GM19238 (cell line): ENCODE data around the gene KCNJ9.
"Not testable (repeated sequence)": the region's sequence is repeated elsewhere in the genome, so short reads cannot be mapped to it uniquely, and the experiment has no call there.

Source experiments
- DNase-seq: peaks from one replicate; pipeline ENCODE4 v3.0.0; 2011; ENCODE audit warnings: low spot score; ENCODE audit not compliant: insufficient read length

The KCNJ9 gene

DNA sequence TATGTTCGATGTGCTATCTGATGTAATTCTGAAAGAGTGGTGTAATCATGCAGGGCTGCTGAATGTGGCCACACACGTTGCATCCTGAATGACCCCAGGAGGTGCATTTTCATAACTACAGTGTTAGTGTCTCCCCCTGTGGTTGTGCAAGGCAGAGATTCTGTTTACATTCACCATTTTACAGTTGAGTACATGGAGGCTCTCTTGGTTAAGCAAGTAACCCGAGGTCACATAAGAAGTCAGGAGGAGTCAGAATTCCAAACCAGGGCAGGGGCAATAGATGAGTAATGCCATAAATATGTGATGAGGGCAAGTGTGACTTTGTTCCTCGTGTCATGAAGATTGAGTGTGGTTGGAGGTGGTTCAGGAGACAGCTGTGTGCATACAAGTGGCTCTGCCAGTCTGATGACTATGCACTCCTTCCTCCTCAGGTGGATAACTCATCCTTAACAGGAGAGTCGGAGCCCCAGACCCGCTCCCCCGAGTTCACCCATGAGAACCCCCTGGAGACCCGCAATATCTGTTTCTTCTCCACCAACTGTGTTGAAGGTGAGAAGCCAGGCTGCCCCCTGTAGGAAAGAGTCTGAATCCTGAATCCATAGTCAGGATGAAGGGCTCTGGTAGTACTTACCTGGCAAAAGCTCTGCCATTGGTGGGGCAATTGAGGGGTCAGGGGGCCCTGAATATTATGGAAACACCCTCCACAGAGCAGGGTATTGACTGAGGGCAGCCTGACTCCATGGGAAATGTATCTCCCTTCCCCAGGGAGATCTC, 43.6 kb downstream of the KCNJ9 start:
- DNase-seq: no peak

GRCh38 chr1:160125746-160126145, 44.4 kb downstream of the KCNJ9 start:
- DNase-seq: no peak

DNA sequence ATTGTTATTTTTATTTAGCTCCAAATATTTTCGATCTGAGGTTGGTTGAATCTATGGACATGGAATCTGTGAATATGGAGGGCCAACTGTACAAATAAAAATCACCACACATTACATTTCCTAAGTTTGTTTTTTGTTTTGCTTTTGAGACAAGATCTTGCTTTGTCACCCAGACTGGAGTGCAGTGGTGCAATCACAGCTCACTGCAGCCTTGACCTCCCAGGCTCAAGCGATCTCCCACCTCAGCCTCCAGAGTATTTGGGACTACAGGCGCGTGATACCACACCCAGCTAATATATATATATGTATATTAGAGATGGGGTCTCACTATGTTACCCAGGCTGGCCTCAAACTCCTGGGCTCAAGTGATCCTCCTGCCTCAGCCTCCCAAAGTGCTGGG, 45.0 kb downstream of the KCNJ9 start:
- not testable (repeated sequence) for DNase-seq

GRCh38 chr1:160127381-160127780, 46.0 kb downstream of the KCNJ9 start:
- no peak for DNase-seq

DNA sequence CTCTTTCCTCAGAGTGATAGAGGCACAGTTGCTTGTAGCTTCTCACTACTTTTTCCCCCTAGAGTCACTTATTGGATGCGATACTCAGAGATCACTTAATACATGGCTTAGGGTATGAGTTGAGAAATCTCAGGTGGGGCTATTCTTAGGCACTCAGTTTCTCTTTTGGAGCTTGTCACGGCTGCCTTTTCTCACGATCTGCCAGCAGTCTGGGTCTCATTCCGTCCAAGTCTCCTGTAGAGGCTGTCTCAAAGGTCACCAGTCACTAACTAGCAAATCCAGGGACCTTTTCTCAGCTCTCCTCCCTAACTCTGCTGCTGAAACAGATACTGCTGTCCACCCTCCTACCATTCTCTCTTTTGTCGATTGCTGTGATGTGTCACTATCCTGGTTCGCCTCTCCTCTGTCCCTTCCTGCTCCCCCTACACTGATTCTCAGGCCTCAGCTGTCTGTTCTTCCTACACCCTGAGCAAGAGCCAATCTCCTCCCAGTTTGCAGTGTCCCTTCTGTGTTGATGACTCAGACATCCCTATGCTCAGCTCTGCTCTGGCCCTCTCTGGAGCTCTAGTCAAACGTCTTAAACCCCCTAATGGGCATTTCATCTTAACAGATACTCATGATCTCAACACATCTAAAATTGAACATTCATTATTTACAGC, 46.7 kb downstream of the KCNJ9 start:
- DNase-seq: no peak

- DNase-seq: no peak
Measured at GRCh38 chr1:160128636-160129035, 47.3 kb downstream of the KCNJ9 start.

GRCh38 chr1:160129046-160129445, 47.7 kb downstream of the KCNJ9 start:
- no peak for DNase-seq

- no peak for DNase-seq
Measured at GRCh38 chr1:160129558-160129957, 48.2 kb downstream of the KCNJ9 start.

- no peak for DNase-seq
Measured at GRCh38 chr1:160129966-160130365, 48.6 kb downstream of the KCNJ9 start.

DNA sequence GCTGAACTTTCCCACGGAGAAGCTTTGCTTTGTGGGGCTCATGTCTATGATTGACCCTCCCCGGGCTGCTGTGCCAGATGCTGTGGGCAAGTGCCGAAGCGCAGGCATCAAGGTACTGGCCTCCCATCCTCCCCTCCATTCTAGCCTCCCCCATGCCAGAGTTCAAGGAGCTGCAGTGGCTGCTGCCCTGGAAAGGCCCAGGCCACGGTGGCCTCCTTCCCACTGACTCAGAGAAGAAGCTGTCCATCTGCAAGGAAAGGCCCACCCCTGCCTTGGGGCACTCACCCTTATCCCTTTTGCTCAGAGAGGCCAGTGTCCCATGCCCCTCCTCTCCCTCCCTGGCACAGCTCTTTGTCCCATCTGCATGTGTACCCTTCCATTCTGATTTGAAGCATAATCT, 49.1 kb downstream of the KCNJ9 start:
- no peak for DNase-seq

DNA sequence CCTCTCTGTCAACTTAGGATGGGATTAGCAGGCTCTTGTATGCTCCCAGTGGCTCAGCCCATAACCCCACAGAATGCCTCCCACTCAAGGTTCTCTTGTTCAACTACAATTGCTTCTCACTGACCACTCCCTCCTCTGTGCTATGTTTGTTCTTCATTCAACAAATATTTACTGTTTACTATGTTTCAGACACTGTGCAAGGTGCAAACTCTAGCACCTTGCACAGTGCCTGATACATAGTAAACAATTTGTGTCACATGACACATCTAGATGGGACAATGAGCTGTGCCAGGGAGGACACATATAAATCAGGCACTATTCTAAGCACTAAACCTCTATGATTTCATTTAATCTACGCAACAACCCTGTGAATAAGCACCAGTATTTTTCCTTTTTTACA, 49.6 kb downstream of the KCNJ9 start:
- DNase-seq: no peak

DNA sequence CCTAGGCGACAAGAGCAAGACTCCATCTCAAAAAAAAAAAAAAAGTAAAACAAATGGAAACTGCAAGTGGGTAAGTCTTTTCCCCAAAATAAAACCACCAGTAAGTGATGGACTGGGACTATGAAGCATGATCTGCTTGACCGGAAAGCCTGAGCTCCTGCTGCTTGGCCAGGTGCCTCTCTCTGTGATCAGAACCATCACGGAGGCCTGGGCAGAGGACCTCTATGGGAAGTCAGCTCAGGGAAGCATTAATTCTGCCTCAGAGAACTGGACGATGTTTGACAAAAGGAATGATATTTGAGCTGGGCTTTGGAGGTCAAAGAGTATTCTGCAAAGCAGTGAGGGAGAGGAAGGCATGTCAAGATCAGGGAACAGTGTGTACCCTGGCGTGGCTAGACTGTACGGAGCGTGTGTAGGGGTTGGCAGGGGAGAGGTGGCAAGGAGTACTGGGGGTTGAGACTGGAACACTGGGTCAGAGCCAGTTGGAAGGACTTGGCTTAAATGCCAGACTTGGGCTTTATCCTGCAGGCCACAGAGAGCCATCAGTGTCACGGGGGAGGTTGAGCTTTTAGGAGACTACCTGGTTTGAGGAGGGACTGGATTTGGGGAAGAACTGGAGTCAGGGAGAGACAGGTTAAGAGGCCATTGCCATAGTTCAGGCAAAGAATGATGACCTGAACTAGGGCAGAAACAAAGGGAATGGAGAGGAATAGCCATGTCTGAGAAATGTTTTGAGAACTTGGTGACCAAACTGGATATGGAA, 50.6 kb downstream of the KCNJ9 start:
- DNase-seq: no peak

GRCh38 chr1:160133990-160134770, 52.8 kb downstream of the KCNJ9 start:
- no peak for DNase-seq

DNA sequence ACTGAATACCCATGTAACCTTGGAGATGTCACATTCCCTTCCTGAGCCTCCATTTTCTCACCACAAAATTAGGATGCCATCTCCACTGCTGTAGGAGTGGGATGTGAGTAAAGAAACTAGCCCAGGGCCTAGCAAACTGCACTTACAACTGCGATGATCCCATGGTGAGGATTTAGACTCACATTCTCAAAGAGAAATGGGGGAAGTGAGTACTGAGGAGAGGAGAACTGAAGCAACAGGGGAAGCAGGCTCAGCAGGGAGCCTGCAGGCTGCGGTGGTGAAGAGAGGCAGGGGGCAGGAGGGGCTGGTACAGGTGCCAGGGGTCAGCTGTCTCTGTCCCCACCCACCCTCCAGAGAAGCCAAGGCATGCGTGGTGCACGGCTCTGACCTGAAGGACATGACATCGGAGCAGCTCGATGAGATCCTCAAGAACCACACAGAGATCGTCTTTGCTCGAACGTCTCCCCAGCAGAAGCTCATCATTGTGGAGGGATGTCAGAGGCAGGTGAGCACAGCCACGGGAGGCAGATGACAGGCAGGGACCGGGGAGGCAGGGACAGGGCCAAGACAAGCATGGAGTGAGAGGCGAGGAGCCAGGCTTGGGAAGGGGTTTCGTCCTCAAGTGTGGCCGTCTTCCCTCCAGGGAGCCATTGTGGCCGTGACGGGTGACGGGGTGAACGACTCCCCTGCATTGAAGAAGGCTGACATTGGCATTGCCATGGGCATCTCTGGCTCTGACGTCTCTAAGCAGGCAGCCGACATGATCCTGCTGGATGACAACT, 53.6 kb downstream of the KCNJ9 start:
- DNase-seq: no peak

DNA sequence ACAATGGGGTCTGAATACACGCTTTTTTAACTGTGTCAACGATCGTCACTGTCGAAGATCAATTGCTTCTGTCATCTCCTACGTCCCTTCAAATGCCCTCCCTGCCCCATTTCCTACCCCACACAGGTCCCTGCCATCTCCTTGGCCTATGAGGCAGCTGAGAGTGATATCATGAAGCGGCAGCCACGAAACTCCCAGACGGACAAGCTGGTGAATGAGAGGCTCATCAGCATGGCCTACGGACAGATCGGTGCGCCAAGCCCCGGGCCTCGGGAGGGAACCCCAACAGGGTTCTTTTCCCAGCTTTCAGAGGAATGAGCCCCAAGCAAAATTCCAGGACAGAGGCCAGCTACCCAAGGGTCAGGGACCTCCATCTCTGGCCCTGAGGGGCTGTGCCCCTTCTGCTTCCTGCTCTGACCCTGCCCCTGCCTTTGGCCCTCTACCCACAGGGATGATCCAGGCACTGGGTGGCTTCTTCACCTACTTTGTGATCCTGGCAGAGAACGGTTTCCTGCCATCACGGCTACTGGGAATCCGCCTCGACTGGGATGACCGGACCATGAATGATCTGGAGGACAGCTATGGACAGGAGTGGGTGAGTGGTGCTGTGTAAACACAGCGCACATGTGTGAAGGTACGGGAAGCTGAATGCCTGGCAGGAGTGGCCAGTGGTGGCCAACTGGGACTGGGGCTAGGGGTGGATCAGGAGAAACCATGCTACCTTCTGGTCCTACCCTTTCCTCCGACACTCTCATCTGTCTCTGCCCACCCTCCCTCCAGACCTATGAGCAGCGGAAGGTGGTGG, 55.0 kb downstream of the KCNJ9 start:
- DNase-seq: no peak

DNA sequence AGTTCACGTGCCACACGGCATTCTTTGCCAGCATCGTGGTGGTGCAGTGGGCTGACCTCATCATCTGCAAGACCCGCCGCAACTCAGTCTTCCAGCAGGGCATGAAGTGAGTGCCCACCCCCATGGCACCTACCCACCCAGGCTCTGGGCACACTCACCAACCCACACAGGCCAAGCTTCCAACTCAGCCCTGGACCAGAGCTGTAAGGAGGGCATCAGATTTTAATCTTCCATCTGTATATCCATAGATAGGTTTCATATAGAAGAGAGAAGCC, 55.5 kb downstream of the KCNJ9 start:
- no peak for DNase-seq

DNA sequence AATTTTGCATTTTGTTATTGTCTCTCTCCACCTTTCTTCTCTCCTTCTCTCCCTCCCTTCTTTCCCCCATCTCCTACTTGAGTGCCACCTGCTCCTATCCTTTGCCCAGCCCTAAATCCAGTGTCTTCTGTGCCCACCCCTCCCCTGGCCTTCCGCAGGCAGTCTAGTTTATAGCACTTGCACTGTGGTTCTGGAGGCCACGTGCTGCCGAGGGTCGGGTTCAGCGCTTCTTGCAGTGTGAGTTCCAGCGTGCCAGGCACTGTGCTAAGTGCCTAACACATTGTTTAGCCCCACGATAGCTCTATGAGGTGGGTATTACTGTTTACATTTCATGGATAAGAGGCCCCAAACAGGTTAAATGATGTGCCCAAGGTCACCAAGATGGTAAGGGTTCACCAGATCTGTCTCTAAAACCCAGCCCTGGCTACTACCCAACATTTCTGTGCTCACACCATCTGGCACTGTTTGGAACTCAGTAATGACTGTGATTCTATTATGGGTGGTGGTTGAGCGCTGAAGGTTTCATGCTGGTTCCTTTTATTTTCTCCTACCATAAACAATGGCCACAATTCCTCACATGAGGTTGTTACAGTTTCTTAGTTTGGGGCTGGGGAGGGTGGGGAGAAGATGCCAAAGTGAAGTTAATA, 56.0 kb downstream of the KCNJ9 start:
- DNase-seq: no peak

- DNase-seq: no peak
Measured at GRCh38 chr1:160139840-160140239, 58.5 kb downstream of the KCNJ9 start.
